Ovary (tissue), 3 donors: ENCODE data around the gene STARD7.

Source experiments
- CTCF ChIP-seq, 3 donors: fragments of 450-650 bp in 2 of 3; fragments of 200-600 bp in 1 of 3; IDR thresholded peaks; one replicate each; pipeline versions ENCODE4 v1.5.1 to v1.8.0; 2016 to 2022; ENCODE audit warnings: antibody characterized with exemption in 3 of 3, mild to moderate bottlenecking in 1 of 3
- EP300 ChIP-seq: sonication (generic); formaldehyde crosslinking; IDR thresholded peaks from one replicate; pipeline ENCODE4 v1.6.1; 2017; ENCODE audit warnings: antibody characterized with exemption
- donor health status: DM: no; HTN: no; CAD: no.

GRCh38 chr2:96137321-96138178, 71.1 kb downstream of the STARD7 start:
- TF ChIP-seq EP300, result no peak
- TF ChIP-seq CTCF (IDR thresholded peaks at IDR 0.05), result no peak
